Inflammatory macrophage treated with lipopolysaccharide for 1 hour (primary cell): ENCODE data around the gene ALOX5AP.
A peak's percentile ranks its signal among the peaks of the same experiment; 100 is the strongest.

Experiments
- DNase-seq, 2 donors: peaks; one replicate each; pipeline ENCODE4 v3.0.0-alpha.2; 2020 to 2022

ALOX5AP gene

GRCh38 chr13:30799356-30799824, 64.0 kb downstream of the ALOX5AP start:
- no peak for DNase-seq

- no peak for DNase-seq
Measured at GRCh38 chr13:30800107-30800506, 64.8 kb downstream of the ALOX5AP start.

GRCh38 chr13:30802501-30802900, 67.2 kb downstream of the ALOX5AP start:
- DNase-seq, result peak; percentile 12 to 24

- peak; percentile 74 to 87 for DNase-seq
Measured at GRCh38 chr13:30802953-30803478, 67.7 kb downstream of the ALOX5AP start.

GRCh38 chr13:30803749-30804148, 68.4 kb downstream of the ALOX5AP start:
- DNase-seq, result no peak

GRCh38 chr13:30804474-30804873, 69.1 kb downstream of the ALOX5AP start:
- DNase-seq, result no peak

GRCh38 chr13:30805132-30805537, 69.8 kb downstream of the ALOX5AP start:
- no peak for DNase-seq

- no peak for DNase-seq
Measured at GRCh38 chr13:30805603-30806011, 70.3 kb downstream of the ALOX5AP start.

GRCh38 chr13:30806784-30807183, 71.4 kb downstream of the ALOX5AP start:
- DNase-seq, result peak; percentile 58 to 60

- no peak for DNase-seq
Measured at GRCh38 chr13:30807392-30807791, 72.0 kb downstream of the ALOX5AP start.

- no peak for DNase-seq
Measured at GRCh38 chr13:30808600-30808999, 73.3 kb downstream of the ALOX5AP start.

- no peak for DNase-seq
Measured at GRCh38 chr13:30809787-30810186, 74.4 kb downstream of the ALOX5AP start.

GRCh38 chr13:30810261-30810701, 74.9 kb downstream of the ALOX5AP start:
- no peak for DNase-seq

GRCh38 chr13:30810801-30811200, 75.5 kb downstream of the ALOX5AP start:
- DNase-seq, result no peak
